ENCODE results near the gene FOXB1. TPM values are rescaled to one million over a fixed set of nuclear protein-coding genes. Genes with fewer than 3 reads are reported as not detected.

FOXB1 gene
- total and polyA plus RNA-seq, 9 of the 15 experiments (the other 6 are each of a cell fraction or from before 2014, with no cell fraction given), result not detected

DNA sequence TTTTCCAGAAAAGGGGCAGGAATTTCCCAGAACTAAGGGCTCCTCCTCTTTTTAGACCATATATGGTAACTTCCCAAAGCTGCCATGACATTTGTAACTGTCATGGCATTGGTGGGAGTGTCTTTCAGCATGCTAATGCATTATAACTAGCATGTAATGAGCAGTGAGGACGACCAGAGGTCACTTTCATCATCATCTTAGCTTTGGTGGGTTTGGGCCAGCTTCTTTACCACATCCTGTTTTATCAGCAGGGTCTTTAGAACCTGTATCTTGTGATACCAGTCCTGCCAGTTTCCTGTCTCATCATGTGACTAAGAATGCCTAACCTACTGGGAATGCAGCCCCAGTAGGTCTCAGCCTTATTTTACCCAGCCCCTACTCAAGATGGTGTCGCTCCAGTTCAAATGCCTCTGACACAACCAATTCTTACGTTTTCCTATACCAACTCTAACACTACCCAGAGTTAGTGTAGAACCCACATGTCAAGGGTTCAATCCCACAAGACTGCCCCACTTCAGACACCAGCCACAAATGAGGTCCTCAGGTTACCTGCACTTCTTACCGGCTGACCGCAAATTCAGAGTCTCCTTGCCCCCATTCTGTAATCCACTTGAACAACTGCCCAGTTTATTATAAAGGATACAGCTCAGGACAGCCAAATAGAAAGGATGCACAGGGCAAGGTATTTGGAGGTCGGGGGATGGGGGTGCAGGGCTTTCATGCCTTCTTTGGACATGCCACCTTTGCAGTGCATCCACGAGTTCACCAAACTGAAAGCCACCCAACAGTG is 17.7 kb downstream of the FOXB1 start (continued):
- no peak for TF ChIP-seq EWSR1 (IDR thresholded peaks at IDR 0.05; ENCODE audit: borderline replicate concordance, low read depth, partially characterized antibody)
- no peak for TF ChIP-seq GTF2A2 (tag; IDR thresholded peaks at IDR 0.05)
- no peak for TF ChIP-seq CEBPZ (IDR thresholded peaks at IDR 0.05; ENCODE audit: borderline replicate concordance, low read depth, low read length)
- TF ChIP-seq HDAC8 (tag; IDR thresholded peaks at IDR 0.05), result peak; percentile 96
- TF ChIP-seq RNF2 (IDR thresholded peaks at IDR 0.05), result peak; percentile 24; the same call in 1 of the 2 replicates
- no peak for TF ChIP-seq ETV6 (IDR thresholded peaks at IDR 0.05; ENCODE audit: borderline replicate concordance in 1 of 2, low read depth in 2 of 2, low read length in 1 of 2)
- TF ChIP-seq ETV6 (CRISPR knock-in tag; IDR thresholded peaks at IDR 0.05; ENCODE audit: borderline replicate concordance), result no peak
- TF ChIP-seq SOX6 (IDR thresholded peaks at IDR 0.05), result no peak
- no peak for TF ChIP-seq POLR2G (IDR thresholded peaks at IDR 0.05; ENCODE audit: low read depth, low read length)
- no peak for TF ChIP-seq SLC30A9 (CRISPR knock-in tag; IDR thresholded peaks at IDR 0.05)
- TF ChIP-seq, protein P1, sequence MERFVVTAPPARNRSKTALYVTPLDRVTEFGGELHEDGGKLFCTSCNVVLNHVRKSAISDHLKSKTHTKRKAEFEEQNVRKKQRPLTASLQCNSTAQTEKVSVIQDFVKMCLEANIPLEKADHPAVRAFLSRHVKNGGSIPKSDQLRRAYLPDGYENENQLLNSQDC (CRISPR knock-in tag; IDR thresholded peaks at IDR 0.05), result no peak
- no peak for TF ChIP-seq BRF1 (IDR thresholded peaks at IDR 0.05; ENCODE audit: borderline replicate concordance, extremely low read depth, insufficient read length)
- TF ChIP-seq ESRRA (IDR thresholded peaks at IDR 0.05; ENCODE audit: borderline replicate concordance, low read depth), result peak; percentile 55; the same call in 1 of the 2 replicates
- no peak for TF ChIP-seq CHD4 (IDR thresholded peaks at IDR 0.05; ENCODE audit: insufficient read depth, insufficient replicate concordance, low read depth, low read length, poor library complexity, severe bottlenecking)
- TF ChIP-seq RBBP5 (IDR thresholded peaks at IDR 0.05; ENCODE audit: borderline replicate concordance, insufficient read depth, low read length, poor library complexity, severe bottlenecking), result no peak
- TF ChIP-seq, protein P2, sequence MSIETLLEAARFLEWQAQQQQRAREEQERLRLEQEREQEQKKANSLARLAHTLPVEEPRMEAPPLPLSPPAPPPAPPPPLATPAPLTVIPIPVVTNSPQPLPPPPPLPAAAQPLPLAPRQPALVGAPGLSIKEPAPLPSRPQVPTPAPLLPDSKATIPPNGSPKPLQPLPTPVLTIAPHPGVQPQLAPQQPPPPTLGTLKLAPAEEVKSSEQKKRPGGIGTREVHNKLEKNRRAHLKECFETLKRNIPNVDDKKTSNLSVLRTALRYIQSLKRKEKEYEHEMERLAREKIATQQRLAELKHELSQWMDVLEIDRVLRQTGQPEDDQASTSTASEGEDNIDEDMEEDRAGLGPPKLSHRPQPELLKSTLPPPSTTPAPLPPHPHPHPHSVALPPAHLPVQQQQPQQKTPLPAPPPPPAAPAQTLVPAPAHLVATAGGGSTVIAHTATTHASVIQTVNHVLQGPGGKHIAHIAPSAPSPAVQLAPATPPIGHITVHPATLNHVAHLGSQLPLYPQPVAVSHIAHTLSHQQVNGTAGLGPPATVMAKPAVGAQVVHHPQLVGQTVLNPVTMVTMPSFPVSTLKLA (conservative IDR thresholded peaks at IDR 0.05), result no peak
- no peak for TF ChIP-seq AFF1 (IDR thresholded peaks at IDR 0.05; ENCODE audit: low read depth in 1 of 2, partially characterized antibody in 2 of 2)
